ENCODE measurements around the gene AMOTL1. TPM values are rescaled to one million over a fixed set of nuclear protein-coding genes. Genes with fewer than 3 reads are reported as not detected.

AMOTL1 gene
- polyA plus RNA-seq, 1 donor (not counting 4 experiments of a cell fraction or from before 2014, with no cell fraction given), result 86.5 TPM

DNA sequence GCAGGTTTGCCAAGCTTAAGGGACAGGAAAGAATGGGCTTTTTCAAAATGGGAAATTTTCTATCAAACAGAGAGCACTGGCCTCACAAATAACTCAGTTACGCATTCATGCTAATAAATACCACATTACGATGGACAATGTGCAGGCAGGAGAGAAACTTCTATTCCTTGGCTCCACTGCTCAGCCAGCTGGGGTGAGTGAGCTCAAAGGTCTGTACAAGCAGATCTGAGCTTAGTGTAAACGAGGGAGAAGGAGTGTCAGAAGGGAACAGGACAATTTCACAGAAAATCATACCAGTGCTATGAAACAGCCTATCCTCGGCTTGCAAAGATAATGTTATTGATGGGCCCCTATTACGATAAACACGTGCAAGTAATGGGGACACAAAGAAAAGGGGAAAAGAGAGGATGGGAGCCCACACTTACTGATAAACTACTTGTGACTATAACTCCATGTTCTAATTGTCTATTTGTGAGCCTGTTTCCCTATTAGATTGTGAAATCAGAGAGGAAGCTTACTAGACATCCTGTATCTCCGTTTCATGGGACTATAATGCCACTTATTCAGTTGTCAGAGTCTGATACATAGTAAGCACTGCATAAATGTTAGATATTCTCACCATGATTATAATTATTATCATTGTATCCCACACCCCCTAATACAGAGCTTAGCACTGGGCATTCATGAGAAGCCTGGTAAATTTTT lies 46.3 kb downstream of the AMOTL1 start:
- no peak overlapping the region for H3K27ac ChIP-seq (ENCODE audit: control insufficient read depth, insufficient read depth, low read length)
- peaks cover 10 to 25% of the 10 kb centered on the region in 2 experiments for H3K36me3 ChIP-seq (ENCODE audit: control insufficient read depth in 2 of 2, extremely low read depth in 1 of 2, insufficient read depth in 2 of 2, low read length in 2 of 2)
- no peaks in the 10 kb centered on the region for H3K27me3 ChIP-seq (ENCODE audit: control insufficient read depth, extremely low read depth, insufficient read depth, low read length)
- H3K9ac ChIP-seq (ENCODE audit: control insufficient read depth, extremely low read depth, insufficient read depth, low read length), result no peak overlapping the region
- TF ChIP-seq, protein P1, sequence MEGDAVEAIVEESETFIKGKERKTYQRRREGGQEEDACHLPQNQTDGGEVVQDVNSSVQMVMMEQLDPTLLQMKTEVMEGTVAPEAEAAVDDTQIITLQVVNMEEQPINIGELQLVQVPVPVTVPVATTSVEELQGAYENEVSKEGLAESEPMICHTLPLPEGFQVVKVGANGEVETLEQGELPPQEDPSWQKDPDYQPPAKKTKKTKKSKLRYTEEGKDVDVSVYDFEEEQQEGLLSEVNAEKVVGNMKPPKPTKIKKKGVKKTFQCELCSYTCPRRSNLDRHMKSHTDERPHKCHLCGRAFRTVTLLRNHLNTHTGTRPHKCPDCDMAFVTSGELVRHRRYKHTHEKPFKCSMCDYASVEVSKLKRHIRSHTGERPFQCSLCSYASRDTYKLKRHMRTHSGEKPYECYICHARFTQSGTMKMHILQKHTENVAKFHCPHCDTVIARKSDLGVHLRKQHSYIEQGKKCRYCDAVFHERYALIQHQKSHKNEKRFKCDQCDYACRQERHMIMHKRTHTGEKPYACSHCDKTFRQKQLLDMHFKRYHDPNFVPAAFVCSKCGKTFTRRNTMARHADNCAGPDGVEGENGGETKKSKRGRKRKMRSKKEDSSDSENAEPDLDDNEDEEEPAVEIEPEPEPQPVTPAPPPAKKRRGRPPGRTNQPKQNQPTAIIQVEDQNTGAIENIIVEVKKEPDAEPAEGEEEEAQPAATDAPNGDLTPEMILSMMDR (optimal IDR thresholded peaks at IDR 0.05 in 1 of 3, IDR thresholded peaks at IDR 0.05 in 1 of 3, conservative IDR thresholded peaks at IDR 0.05 in 1 of 3; ENCODE audit: extremely low read depth in 1 of 3, insufficient read depth in 2 of 3, low read length in 3 of 3), result no peak
- TF ChIP-seq EZH2 (IDR thresholded peaks at IDR 0.05; ENCODE audit: low read length), result no peak
- H4K20me1 ChIP-seq (ENCODE audit: control insufficient read depth, extremely low read depth, insufficient read depth, low read length), result no peaks in the 10 kb centered on the region
- H3K79me2 ChIP-seq (ENCODE audit: control insufficient read depth, insufficient read depth, low read length), result peaks cover 72% of the 10 kb centered on the region
- FAIRE-seq (no peak), DNase-seq (ENCODE audit: low read depth, low spot score) (no peak)
- dilution Hi-C loops (cut with MboI; ENCODE audit: extremely low pct_ligation_motif_present, low sequenced_read_pairs), result no loop called here
- H3K4me1 ChIP-seq (ENCODE audit: control insufficient read depth, extremely low read depth, insufficient read depth, low read length), result no peaks in the 10 kb centered on the region
- no peak overlapping the region for H3K4me3 ChIP-seq (ENCODE audit: control insufficient read depth in 2 of 3, extremely low read depth in 1 of 3, insufficient read depth in 2 of 3, low read depth in 1 of 3, low read length in 3 of 3)
- H3K9me3 ChIP-seq (ENCODE audit: control insufficient read depth, low read depth, low read length), result peaks cover 5% of the 10 kb centered on the region
- no peak overlapping the region for H3K4me2 ChIP-seq (ENCODE audit: control insufficient read depth, extremely low read depth, insufficient read depth, low read depth, low read length)
- H3K9me1 ChIP-seq (ENCODE audit: control insufficient read depth, extremely low read depth, insufficient read depth, low read length), result no peaks in the 10 kb centered on the region
- H2AFZ ChIP-seq (ENCODE audit: control insufficient read depth, low read length), result no peak overlapping the region

DNA sequence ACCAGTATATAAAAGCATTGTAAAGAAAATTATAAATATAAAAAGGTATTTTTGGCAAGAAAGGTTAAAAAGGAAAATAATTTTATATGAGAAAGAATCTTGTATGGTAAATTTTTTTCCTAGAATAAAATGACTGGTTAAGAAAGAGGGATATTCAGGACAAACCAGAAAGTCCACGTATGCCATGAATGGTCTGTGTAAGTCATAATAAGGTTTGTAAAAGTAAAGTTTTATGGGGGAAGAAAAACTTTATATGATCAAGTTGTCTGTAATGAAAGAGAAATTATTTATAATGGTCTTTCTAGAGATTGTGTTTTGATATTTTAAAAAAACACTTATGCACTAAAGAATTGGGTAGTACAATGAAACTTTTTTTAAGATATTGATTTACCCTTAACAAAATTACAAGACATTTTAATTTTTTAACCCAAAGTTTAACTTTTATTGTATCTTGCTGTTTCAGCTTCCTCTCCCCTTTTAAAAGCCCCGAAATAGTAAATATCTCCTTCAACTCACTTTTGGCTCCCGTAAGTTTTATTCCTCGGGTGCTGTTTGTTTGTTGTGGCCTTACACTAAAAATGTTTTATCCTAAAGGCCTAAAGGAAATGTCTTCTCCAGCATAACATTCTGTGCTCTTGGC lies 47.7 kb downstream of the AMOTL1 start:
- H3K79me2 ChIP-seq (ENCODE audit: control insufficient read depth, insufficient read depth, low read length), result peaks cover 68% of the 10 kb centered on the region

More for the DNA sequence above, 47.7 kb downstream of the AMOTL1 start:
- Histone ChIP-seq H3K9me1 (ENCODE audit: control insufficient read depth, extremely low read depth, insufficient read depth, low read length) (no peaks in the 10 kb centered on the region), H3K36me3 (ENCODE audit: control insufficient read depth in 2 of 2, extremely low read depth in 1 of 2, insufficient read depth in 2 of 2, low read length in 2 of 2) (peaks cover 13 to 31% of the 10 kb centered on the region in 2 experiments), H3K27me3 (ENCODE audit: control insufficient read depth, extremely low read depth, insufficient read depth, low read length) (no peaks in the 10 kb centered on the region), H2AFZ (ENCODE audit: control insufficient read depth, low read length) (no peak overlapping the region), H4K20me1 (ENCODE audit: control insufficient read depth, extremely low read depth, insufficient read depth, low read length) (no peaks in the 10 kb centered on the region), H3K4me1 (ENCODE audit: control insufficient read depth, extremely low read depth, insufficient read depth, low read length) (no peaks in the 10 kb centered on the region), H3K9ac (ENCODE audit: control insufficient read depth, extremely low read depth, insufficient read depth, low read length) (no peak overlapping the region), H3K27ac (ENCODE audit: control insufficient read depth, insufficient read depth, low read length) (no peak overlapping the region), H3K4me3 (ENCODE audit: control insufficient read depth in 2 of 3, extremely low read depth in 1 of 3, insufficient read depth in 2 of 3, low read depth in 1 of 3, low read length in 3 of 3) (no peak overlapping the region), H3K9me3 (ENCODE audit: control insufficient read depth, low read depth, low read length) (peaks cover 5% of the 10 kb centered on the region), H3K4me2 (ENCODE audit: control insufficient read depth, extremely low read depth, insufficient read depth, low read depth, low read length) (no peak overlapping the region)
- DNase-seq (ENCODE audit: low read depth, low spot score) (no peak), FAIRE-seq (no peak)
- dilution Hi-C loops (cut with MboI; ENCODE audit: extremely low pct_ligation_motif_present, low sequenced_read_pairs), result no loop called here
- TF ChIP-seq, protein P1 (optimal IDR thresholded peaks at IDR 0.05 in 1 of 3, IDR thresholded peaks at IDR 0.05 in 1 of 3, conservative IDR thresholded peaks at IDR 0.05 in 1 of 3; ENCODE audit: extremely low read depth in 1 of 3, insufficient read depth in 2 of 3, low read length in 3 of 3), result no peak
- TF ChIP-seq EZH2 (IDR thresholded peaks at IDR 0.05; ENCODE audit: low read length), result no peak

All from keratinocyte (primary cell).